H1 (cell line): ENCODE data around the gene PRKCA. TPM values are rescaled to one million over a fixed set of nuclear protein-coding genes. Genes with fewer than 3 reads are reported as not detected.

ENCODE experiments used
- ASH2L ChIP-seq: fragments of 200-600, 300-600 bp; sonication (generic); IDR thresholded peaks from one replicate; pipeline ENCODE4 v1.7.1; 2017; ENCODE audit warnings: low read length
- BRCA1 ChIP-seq: IDR thresholded peaks from 2 replicates; pipeline ENCODE4 v1.6.1; 2012; ENCODE audit warnings: low read depth, low read length, improper control_type of control experiment
- CHD7 ChIP-seq: fragments of 300-600 bp; sonication (generic); IDR thresholded peaks from 2 replicates; pipeline ENCODE4 v1.7.1; 2012; ENCODE audit warnings: low read length, moderate library complexity, mild to moderate bottlenecking, inconsistent platforms; ENCODE audit not compliant: insufficient replicate concordance
- POLR2A ChIP-seq, 2 experiments: IDR thresholded peaks; 1 replicate in 1 of 2; 2 replicates in 1 of 2; pipeline ENCODE4 v1.6.1; 2011; ENCODE audit warnings: low read depth in 2 of 2, low read length in 2 of 2, mild to moderate bottlenecking in 2 of 2; ENCODE audit errors: control extremely low read depth in 1 of 2
- RNF2 ChIP-seq: fragments of 200-900, 300-1000 bp; sonication (generic); IDR thresholded peaks from 2 replicates; pipeline ENCODE4 v1.7.1; 2016; ENCODE audit warnings: borderline replicate concordance, low read depth, mild to moderate bottlenecking, antibody characterized with exemption, low read length; ENCODE audit not compliant: poor library complexity, severe bottlenecking; ENCODE audit errors: missing control alignments
- SP4 ChIP-seq: IDR thresholded peaks from 2 replicates; pipeline ENCODE4 v1.6.1; 2012; ENCODE audit warnings: low read length, inconsistent platforms
- polyA plus RNA-seq, 7 experiments: library from polyadenylated mRNA; depleted of rRNA in 3 of 7; stranded (reverse) in 5 of 7; unstranded in 2 of 7; fragments of >200 nt in 5 of 7; fragments of 200-250 nt in 2 of 7; gene quantifications; 1 replicate in 5 of 7; 2 replicates in 1 of 7; 4 replicates in 1 of 7; pipeline versions ENCODE4 v1.2.1 to v1.2.3, GENCODE V29; 2011 to 2013; ENCODE audit warnings: missing spikeins in 2 of 7, mixed read lengths in 2 of 7
- total RNA-seq: library from RNA; stranded (reverse); fragmentation: NEBNext Ultra II Directional; extraction: Animal tissue kit (Norgen Biotek cat#: 25700); gene quantifications from 2 replicates; pipeline ENCODE4 v1.2.1, GENCODE V29; 2021

Gene PRKCA
- total and polyA plus RNA-seq, 2 of the 8 experiments (the other 6 are each of a cell fraction or from before 2014, with no cell fraction given) = 5.8 to 17.8 TPM

DNA sequence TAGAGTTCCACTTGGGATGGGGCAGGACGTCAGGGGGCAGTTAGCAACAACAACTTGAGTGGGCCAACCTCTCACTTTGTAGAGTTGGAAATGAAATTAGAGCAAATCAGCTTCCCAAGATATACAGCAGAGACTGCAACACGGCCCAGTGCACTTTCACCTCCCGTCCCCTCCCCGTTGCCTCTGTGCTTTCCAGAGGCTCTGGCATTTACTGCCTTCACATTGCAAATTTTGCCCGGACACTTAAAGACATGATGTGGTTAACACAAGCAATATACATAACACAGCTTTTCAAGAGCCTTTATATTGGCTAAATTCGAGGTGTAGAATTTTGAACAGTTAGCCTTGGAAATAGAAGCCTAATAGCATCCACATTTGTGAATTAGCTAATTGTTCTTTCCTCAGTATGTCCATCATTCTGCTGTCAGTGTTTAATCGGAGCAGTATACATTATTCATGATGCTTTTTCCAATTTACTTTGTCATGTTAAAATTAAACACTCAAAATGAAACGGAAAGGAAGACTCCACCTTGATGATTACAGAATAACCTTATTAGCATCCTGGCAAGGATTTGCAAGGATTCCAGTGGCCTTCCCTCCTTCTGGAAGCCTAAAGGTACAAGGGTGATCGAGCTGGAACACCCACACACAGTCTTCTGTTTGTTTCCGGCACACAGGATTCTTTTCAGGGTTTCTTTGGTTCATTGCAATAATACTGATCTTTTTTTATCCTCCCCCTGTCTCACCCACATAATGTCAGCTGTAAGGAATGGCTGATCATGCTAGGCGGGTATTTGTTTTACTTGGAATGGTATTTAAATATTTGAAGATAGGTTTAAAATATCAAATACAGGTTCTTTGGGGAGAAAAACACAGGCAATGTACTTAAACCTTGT, 341.6 kb downstream of the PRKCA start (continued):
- no peak for TF ChIP-seq BRCA1
- no peak for TF ChIP-seq POLR2A (IDR thresholded peaks at IDR 0.05; ENCODE audit: control extremely low read depth in 1 of 2, low read depth in 2 of 2, low read length in 2 of 2)
- TF ChIP-seq CHD7 = no peak
- TF ChIP-seq ASH2L = no peak
- no peak for TF ChIP-seq RNF2
- no peak for TF ChIP-seq SP4
- TF ChIP-seq, all 59 proteins: peak for 0
